Posterior cingulate gyrus (tissue), 11 donors: ENCODE measurements around the gene PDE9A.
"Not testable (repeated sequence)": the region's sequence is repeated elsewhere in the genome, so short reads cannot be mapped to it uniquely, and the experiment has no call there.

Source experiments
- DNase-seq, 10 donors: peaks; one replicate each; pipeline versions ENCODE4 v3.0.0 to v3.0.0-alpha.2; 2020 to 2021; ENCODE audit warnings: mixed read lengths in 3 of 10
- intact Hi-C: fragments of 100-400 bp; cut with DNase I; formaldehyde crosslinking; loops from one replicate; pipeline ENCODE4 v1.15.1; 2023

Gene PDE9A

DNA sequence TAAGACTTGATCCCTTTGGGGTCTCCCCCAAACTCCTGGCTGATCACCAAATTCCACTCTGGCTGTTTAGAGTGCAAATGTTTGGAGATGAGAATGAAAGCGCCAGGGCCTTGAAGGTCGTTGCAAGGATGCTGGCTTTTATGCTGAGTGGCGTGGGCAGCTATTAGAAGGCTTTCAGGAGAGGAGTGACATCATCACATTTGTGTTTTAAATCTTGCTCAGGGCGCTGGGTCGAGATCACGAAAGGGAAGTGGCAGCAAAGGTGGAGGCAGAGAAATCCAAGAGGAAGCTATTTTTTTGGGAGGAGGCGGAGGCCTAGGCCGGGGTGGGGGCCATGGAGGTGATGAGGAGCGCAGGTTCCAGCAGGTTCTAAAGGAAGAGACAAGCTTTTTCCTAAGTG, 49.3 kb downstream of the PDE9A start:
- DNase-seq, result peak in 2 of 10 donors; percentile 28 to 49
- intact Hi-C loops, result no loop called here

GRCh38 chr21:42703136-42703908, 49.9 kb downstream of the PDE9A start:
- intact Hi-C loops, result no loop called here
- peak in 2 of 10 donors; percentile 52 to 80 for DNase-seq

DNA sequence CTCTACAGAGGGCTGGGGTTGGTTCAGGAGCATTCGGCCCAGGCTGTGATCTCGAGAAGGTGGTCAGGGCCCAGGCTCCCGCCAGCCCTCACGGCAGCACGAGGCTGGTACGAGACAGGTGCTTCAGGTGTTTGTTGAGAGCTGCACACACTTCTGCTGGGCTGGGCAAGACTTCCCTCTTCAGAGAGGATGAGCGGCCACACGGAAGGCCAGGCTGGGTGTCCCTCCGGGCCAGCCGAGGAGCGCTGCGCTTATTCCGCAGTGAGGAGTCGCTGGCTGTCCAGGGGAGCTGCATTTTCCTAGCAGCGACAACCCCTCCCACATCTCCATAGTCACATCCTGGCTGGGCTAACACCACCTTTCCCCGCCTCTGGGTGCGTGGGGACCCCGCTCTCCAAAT, 50.5 kb downstream of the PDE9A start:
- DNase-seq, result peak in 2 of 10 donors; percentile 45 to 80
- intact Hi-C loops, result no loop called here

DNA sequence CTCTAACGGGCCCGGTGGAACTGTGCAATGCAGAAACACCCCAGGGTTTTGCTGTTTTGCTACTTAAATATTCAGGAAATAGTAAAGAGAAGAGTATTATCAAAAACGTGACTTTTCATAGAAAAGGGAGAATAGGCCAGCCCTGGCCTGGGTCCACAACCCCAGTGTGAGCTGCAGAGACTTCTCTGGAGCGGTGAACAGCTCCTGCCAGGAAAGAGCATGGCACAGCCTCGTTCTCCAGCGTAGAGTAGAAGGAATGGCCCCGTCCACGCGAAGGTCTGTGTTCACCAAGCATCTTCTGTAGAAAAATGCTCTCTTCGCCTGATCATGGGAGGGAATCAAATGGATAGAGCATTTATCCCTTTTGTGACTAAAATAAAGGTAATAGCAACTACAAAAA, 51.4 kb downstream of the PDE9A start:
- intact Hi-C loops, result no loop called here
- peak in 2 of 10 donors; percentile 58 to 65 for DNase-seq

DNA sequence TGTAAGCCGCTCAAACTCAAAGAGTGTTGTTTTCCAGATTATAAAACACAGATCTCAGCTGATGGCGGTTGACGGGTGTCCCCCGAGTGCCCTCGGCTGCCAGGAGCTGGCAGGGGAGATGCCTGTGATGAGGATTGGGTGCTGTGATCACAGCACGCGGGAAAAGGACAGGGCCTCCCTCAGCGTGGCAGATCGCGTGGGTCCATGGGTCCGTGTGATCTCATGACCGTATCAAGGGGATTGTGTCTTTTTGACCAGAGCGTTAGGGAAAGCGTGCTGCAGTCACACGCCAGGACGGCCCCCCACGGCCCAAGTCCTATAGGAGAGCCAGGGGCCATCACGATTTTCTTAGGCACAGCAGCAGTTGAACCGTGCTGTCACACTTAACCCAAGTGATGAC, 51.9 kb downstream of the PDE9A start:
- intact Hi-C loops, result no loop called here
- peak in 2 of 10 donors; percentile 34 to 61 for DNase-seq

GRCh38 chr21:42705746-42706374, 52.4 kb downstream of the PDE9A start:
- peak in 2 of 10 donors; percentile 7 to 54 for DNase-seq
- intact Hi-C loops, result no loop called here

GRCh38 chr21:42706765-42707164, 53.3 kb downstream of the PDE9A start:
- intact Hi-C loops, result no loop called here
- peak in 1 of 10 donors; percentile 53 for DNase-seq

- intact Hi-C loops, result no loop called here
- peak in 2 of 10 donors; percentile 27 to 51 for DNase-seq
Observed at GRCh38 chr21:42707207-42707830, 53.9 kb downstream of the PDE9A start.

DNA sequence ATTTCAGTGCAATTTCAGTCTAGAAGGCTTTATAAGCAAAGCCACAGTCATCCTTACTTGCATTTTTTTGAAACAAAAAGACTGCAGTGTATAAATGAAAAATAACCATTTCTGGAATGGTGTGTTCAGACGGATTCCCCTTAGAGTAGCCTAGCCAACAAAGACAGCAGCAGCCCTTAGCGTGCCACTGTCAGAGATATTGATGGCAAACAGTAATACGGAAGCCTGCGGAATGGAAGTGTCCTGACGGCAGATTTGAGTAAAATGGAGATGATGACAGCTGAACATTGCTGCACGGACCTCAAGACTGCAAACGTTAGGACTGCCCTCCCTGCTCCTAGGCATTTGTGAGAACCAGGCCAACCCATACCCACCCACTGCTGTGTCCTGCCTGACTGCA, 54.7 kb downstream of the PDE9A start:
- DNase-seq, result no peak
- intact Hi-C loops, result no loop called here

DNA sequence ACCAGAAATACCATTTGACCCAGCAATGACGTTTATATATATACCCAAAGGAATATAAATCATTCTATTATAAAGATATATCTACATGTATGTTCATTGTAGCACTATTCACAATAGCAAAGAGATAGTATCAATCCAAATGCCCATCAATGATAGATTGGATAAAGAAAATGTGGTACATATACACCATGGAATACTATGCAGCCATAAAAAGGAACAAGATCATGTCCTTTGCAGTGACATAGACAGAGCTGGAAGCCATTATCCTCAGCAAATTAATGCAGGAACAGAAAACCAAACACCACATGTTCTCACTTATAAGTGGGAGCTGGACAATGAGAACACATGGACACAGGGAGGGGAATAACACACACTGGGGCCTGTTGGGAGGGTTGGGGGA, 55.5 kb downstream of the PDE9A start:
- DNase-seq, intact Hi-C loops: not testable (repeated sequence)

- DNase-seq, result no peak
- intact Hi-C loops, result no loop called here
Observed at GRCh38 chr21:42711667-42712066, 58.2 kb downstream of the PDE9A start.

- intact Hi-C loops, result not testable (repeated sequence)
- peak in 1 of 10 donors; percentile 24 for DNase-seq
Observed at GRCh38 chr21:42715427-42715826, 62.0 kb downstream of the PDE9A start.

DNA sequence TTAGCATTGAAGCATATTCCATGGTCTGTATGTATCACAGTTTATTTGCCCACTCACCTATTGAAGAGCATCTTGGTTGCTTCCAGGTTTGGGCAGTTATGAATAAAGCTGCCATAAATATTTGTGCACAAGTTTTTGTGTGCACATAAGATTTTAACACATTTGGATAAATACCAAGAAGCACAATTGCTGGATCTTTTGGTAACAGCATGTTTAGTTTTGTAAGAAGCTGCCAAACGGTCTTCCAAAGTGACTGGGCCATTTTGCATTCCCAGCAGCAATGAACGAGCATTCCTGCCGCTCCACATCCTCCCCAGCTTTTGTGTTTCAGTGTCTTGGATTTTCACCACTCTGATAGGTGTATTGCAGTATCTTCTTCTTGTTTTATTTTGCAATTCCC, 62.7 kb downstream of the PDE9A start:
- intact Hi-C loops, result no loop called here
- no peak for DNase-seq

- not testable (repeated sequence) for DNase-seq
Observed at GRCh38 chr21:42720484-42720883, 67.1 kb downstream of the PDE9A start.

DNA sequence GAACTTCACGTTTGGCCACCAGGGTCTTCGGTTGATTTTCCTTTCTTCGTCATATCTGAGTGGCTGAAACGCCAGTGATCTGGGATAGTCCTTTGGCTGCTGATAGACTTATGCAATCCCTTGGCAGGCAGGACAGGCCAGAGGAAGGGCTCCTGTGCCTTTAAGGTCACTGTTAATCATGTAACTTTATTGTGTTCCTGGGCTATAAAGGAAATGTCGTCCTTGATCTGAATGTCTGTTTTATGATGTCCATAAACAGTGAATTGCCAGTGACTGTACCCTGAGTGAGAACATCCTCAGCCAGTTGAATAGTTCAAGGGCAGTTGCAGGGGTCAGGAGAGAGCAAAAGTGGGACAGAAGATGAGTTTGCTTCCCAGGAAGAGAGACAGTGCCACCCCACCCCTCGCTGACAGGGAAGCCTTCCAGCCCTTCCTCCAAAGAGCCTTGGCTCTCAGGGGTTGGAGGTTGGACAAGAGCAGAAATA, 68.0 kb downstream of the PDE9A start:
- DNase-seq, result peak in 1 of 10 donors; percentile 45
- intact Hi-C loops, result no loop called here

More at GRCh38 chr21:42720484-42720883, 67.1 kb downstream of the PDE9A start:
- intact Hi-C loops, result not testable (repeated sequence)

DNA sequence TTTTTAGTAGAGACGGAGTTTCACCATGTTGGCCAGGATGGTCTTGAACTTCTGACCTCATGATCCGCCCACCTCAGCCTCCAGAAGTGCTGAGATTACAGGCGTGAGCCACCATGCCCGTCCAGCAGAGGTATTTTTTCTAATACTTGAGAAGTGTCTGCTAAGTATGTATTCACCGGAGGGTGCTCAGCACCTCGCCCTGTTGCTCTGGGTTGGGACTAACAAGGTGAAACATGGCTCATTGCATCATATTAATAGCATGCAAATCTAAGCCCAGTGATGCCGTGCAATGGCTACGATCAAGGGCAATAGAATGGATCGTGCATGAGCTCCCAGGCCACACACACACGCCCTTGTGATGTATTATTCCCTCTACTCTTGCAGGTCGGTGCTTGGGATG, 68.7 kb downstream of the PDE9A start:
- DNase-seq, result peak in 1 of 10 donors; percentile 33
- intact Hi-C loops, result no loop called here

DNA sequence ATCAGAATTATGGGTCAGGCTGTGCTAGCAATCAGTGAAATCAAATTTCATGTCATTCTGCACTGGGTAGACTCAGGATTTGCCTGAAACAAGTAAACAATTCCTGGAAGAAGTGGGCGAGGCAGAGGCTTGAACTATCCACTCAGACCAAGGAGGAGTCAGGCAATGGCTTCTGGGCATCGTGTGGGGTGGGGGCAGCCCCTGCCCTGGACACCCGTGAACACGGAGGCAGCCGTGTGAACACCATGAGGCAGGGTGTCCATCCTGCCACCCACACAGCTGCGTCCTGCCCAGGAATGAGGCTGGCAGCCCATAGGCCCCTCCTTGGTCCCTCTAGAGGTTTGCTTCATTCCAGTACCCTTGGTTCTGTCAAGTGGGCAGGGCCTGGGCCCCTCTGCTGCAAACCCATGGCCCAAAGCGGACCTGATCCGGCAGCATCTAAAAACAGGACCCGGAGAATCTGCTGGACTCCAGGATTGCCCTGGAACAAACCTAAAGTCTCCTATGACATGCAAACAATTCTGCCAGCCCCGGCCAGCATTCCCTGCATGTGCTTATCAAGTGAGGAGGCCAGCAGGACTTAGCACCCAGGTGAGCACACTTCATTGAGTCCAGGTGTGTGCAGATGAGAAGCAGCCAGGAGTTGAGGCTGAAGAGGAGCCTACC, 69.5 kb downstream of the PDE9A start:
- peak in 1 of 10 donors; percentile 76 for DNase-seq
- intact Hi-C loops, result no loop called here

DNA sequence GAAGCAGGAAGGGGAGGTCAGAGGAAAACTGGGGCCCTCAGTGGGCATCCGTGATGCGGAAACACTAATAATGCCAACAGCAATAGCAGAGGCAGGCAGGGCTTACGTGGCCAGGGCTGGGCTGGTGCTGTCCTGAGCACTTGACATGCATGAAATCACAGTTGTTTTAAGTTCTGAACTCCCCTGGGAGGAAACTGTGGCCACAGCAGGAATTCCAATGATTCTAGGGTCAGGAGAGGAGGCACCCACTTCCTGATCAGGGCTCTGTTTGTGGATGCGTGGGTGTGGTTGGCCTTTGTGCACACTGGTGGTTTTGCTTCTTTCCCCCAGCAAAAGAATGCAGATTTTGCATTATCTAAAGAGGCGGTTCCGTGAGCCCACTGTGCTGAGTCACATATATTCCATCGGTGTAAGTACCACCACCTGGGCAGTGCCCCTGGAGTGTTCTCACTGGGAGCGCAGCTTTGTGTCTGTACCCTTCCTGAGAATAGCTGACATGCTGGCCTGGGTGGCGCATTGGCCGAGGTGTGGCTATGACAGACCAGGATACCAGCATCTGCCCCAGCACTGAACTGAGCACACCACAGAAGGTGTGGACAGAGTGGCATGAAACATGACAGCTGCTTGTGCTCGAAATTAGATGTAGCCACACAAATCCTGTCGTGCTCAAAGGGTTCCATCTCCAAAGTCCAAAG, 71.0 kb downstream of the PDE9A start:
- intact Hi-C loops, result no loop called here
- DNase-seq, result peak in 1 of 10 donors; percentile 65

GRCh38 chr21:42725416-42725930, 72.1 kb downstream of the PDE9A start:
- peak in 1 of 10 donors; percentile 12 for DNase-seq
- intact Hi-C loops, result no loop called here
